Measurements from ENCODE around the gene LHX6.
A peak's percentile ranks its signal among the peaks of the same experiment; 100 is the strongest.

LHX6 gene

DNA sequence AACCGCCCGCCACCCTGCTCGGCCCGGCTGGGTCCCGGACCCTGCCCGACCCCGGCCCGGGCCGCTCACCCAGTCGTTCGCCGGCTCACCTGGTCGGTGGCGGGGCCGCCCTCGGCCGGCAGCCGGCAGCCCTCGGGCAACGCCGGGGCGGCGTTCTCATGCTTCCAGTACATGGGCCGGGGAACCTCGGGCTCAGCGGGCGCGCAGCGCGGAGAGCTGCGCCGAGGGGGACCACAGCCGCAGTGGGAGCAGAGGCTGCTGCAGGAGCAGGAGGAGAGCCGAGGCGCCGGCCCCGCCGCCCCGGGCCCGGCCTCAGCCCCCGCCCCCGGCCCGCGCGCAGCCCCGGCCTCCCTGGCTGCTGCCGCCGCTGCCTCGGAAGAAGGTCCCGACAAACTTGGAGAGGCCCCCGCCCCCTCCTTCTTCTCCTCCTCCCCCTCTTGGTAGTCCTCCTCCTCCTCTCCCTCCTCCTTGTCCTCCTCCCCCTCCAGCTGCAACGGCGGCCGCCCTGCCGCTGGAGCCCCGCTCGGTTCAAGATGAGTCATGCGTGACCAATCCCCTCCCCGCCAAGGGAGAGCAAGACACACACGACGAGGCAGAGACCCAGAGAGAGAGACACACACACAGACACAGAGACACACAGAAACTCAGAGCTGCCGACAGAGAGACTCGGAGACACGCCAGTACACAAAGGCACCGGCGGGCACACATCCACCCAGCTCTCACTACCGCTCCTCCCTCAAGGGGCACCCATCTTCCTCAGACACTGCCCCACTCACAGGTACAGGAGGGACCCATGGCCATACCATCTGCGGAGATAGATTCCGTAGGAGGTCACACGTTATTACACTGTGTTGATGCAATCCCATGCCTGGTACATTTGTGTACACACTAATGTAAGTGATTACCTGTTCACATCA, at the start of gene LHX6:
Gene LHX6, minus strand, starts transcription at position 390 of the 917 bp plus-strand sequence. Its CDS starts 217 bp downstream, at position 173.
- DNase-seq (ENCODE audit: low spot score) = peak; percentile 64

DNA sequence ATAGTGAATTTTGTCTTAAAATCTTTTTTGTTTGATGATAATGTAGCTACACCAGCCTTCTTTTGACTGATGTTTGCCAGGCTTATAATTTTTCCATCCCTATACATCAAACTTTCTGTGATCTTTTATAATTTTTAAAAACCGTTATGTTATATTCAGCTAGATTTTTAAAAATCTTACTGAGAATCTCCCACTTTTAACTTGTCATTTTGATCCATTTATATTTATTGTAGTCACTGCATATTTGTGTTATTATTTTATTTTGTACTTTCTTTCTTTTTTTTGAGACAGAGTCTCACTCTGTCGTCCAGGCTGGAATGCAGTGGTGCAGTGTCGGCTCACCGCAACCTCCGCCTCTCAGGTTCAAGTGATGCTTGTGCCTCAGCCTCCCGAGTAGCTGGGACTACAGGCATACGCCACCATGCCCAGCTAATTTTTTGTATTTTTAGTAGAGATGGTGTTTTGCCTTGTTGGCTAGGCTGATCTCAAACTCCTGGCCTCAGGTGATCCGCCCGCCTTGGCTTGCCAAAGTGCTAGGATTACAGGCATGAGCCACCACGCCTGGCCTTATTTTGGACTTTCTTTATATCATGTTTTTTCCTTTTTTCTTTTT, 48.6 kb upstream of the LHX6 start:
- no peak for DNase-seq (ENCODE audit: low spot score)

DNA sequence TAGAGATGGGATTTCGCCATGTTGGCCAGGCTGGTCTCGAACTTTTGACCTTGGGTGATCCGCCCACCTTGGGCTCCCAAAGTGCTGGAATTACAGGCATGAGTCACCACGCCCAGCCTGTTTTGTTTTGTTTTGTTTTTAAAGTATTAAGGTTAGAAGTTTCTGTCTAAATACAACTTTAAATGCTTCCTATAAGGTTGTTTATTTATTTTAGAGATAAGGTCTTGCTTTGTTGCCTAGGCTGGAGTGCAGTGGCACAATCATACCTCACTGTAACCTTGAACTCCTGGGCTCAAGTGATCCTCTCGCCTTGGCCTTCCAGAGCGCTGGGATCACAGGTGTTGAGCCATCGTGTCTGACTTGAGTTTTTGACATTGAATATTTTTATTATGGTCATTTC, 47.3 kb upstream of the LHX6 start:
- DNase-seq (ENCODE audit: low spot score) = no peak

- no peak for DNase-seq (ENCODE audit: low spot score)
Measured at GRCh38 chr9:122274055-122274454, 45.3 kb upstream of the LHX6 start.

DNA sequence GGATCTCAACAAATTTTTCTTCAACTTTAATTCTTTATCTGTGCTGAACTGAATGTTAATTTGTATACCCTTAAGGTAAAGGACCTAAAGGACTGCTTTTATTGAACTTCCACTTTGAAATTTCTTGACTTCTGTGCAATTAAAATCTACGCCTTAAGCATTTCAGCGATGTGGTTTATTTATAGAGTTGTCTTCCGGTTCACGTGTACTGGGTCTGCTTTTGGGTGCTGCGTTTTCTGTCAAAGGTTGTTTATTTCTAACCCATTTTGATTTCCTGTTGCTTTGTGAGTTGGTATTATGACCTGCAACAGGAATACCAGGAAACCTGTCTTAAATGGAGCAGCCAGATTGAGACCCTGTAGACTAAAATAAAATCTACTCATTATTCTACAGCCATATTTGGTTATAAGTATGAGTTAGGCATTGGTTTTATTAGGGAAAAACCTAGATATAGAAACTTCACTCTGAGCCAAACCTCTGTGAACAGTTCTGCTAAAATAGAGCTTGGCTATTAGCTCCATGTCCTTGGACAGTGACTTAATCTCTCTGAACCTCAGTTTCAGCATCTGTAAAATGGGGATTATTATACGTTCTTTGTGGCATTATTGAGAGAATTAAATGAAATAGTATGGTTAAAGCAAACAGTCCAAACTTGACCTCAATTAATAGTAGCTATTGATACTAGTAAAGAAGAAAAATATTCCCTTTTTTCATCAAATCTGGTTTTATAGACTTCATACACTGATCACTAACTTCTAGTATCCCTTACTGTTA, 39.5 kb upstream of the LHX6 start:
- DNase-seq (ENCODE audit: low spot score) = no peak

GRCh38 chr9:122265149-122265915, 36.6 kb upstream of the LHX6 start:
- no peak for DNase-seq (ENCODE audit: low spot score)

DNA sequence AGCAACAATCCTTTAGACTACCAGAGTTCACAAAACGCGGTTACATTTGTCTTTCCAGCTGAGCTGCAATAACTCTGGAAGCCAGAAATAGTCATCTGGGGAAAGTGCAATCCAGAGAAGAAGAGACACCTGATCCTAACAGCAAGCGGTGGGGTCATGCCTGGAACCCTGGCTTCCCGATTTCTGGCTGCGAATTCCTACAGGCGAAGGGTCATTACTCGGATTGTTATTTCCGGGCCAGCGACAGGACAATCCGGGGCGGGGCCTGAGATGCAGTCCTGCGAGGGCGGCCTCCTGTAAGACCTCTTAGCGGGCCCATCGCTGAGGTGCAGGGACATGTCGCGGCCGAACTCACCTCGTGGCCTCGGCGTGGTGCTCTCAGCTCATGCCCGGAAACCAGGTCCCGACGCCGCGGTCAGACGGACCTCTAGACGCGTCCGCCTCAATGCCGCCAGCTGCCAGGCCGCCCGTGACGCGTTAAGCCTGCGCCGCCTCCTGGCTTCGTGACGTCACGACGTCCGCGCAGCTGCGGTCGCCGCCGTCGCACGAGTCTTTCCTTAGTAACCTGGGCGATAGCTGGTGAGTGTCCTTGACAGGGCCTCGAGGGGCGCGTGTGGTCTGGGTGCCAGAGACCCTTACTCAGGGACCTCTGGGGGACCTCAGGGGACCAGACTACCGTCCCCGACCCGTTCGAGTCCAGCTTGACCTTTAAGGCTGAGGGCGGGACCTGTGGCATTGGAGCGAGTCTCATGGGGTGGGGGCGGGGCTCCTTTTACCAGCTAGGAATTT, 35.8 kb upstream of the LHX6 start, which contains the start of the genes MRRF and RBM18:
Gene MRRF, plus strand, starts transcription at position 523 of the 789 bp plus-strand sequence. CDS start 6,010 bp downstream, outside the sequence.
Gene RBM18, minus strand, starts transcription at position 481 of the 789 bp plus-strand sequence. CDS start 3,348 bp downstream, outside the sequence.
- DNase-seq (ENCODE audit: low spot score) = peak; percentile 96

DNA sequence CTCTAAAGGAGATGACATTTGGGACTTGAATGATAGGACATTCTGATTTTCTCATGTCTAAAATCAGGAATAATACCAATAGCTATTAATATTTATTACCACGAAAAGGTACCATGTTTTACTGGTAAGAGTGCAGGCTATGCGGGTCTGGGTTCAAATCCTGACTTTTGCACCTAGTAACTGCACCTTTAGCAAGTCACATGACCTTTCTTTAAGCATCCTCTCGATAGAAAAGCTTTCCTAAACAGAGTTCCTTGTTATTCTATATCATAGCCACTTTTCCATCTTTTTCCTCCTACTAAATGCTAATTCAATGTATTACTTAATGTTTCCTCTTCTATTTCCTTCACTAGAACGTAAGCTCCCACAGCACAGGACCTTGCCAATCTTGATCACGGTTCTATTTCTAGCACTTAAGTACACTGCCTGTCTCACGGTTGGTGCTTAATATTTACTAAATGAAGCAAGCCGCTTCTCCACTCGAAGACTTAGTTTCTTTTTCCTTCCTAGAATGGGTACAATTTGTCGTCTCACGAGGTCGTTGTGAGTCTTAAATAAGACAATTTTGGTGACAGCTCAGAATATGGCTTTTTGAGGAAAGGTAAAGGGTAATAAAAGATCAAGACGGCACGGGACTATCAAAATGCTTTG, 35.1 kb upstream of the LHX6 start:
- DNase-seq (ENCODE audit: low spot score) = no peak

GRCh38 chr9:122262073-122262472, 33.3 kb upstream of the LHX6 start:
- DNase-seq (ENCODE audit: low spot score) = no peak

DNA sequence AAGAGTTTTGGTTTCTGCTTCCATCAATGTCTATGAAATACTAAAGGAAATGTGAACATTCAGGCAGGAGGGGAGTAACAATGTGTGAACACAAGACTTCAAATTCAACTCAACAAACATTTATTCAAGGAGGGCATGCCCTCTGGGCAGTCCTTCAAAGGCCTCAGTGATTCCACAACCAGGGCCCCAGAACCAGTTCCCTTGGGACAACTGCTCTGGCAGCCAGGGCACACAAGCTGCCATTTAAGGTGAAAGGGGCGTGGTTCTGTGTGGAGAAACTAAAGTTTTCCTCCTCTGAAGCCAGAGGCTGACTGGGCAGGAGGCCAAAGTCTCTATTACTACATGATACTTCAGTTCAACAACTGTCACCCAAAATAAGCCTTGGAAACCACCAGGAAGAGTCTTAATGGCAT, 32.7 kb upstream of the LHX6 start:
- peak; percentile 33 for DNase-seq (ENCODE audit: low spot score)

DNA sequence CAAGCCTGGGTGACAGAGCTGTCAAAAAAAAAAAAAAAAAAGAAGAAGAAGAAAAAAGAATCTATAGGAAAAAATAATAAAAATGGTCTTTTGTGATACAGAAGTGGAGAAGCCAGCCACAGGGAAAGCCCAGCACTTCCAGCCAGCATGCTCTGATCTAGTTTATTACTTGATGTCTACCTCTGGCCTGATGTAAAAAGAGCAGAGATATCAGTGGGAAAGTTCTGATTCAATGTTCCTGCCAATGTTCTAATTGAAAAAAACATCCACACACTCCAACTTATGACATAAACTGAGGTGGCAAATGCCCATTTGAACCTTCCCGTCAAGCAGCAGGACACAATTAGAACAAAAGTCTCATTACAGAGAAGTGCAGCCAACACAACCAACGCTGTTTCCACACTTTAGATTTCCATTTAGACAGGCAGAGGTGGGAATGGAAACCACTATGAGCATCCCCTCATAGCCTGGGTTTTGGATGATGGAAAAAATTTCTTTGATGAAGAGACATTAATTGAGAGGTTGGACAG, 30.2 kb upstream of the LHX6 start:
- DNase-seq (ENCODE audit: low spot score) = no peak

- DNase-seq (ENCODE audit: low spot score) = no peak
Measured at GRCh38 chr9:122256206-122256605, 27.4 kb upstream of the LHX6 start.

GRCh38 chr9:122254761-122255160, 26.0 kb upstream of the LHX6 start:
- no peak for DNase-seq (ENCODE audit: low spot score)

GRCh38 chr9:122252796-122253195, 24.0 kb upstream of the LHX6 start:
- DNase-seq (ENCODE audit: low spot score) = no peak

GRCh38 chr9:122251351-122251750, 22.6 kb upstream of the LHX6 start:
- no peak for DNase-seq (ENCODE audit: low spot score)

DNA sequence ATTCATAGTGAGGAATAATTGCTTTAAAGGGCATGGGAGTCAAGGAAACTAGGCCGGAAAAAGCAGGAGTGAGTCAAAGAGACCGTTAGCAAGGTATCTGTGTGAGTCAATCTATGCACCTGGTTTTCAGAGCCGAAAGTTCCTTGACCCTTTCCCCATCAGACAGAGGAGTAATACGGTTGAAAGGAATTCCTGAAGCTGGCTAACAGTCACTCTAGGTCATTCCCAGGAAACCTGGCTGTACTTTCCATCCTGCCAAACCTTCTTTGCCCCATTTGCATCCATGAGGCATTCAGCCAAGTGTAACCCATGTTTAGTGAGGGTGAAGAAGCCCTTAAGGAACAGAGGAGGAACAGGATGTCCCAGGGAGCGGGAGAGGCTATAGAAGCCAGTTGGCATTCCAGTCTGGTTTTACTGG, 19.7 kb upstream of the LHX6 start:
- DNase-seq (ENCODE audit: low spot score) = no peak

GRCh38 chr9:122246666-122247065, 17.9 kb upstream of the LHX6 start:
- DNase-seq (ENCODE audit: low spot score) = no peak

- no peak for DNase-seq (ENCODE audit: low spot score)
Measured at GRCh38 chr9:122244349-122244748, 15.6 kb upstream of the LHX6 start.

DNA sequence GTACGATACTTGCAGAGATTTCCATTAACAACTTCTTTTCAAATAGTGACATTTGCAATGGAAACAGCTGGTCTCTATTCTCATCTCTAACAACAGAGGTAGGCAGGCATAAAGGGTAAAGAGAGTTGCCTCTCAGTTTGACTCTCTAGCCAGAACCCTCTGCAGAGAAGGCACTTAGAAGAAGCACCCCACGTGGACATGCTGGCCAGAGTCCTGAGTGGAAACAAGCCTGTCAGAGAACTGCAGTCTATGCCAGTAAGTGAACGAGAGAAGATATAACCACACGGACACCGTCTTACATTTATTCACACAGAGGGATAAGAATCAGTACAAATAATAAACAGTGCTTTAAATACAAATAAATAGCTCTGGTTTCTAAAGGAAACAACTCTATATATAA, 11.0 kb upstream of the LHX6 start:
- no peak for DNase-seq (ENCODE audit: low spot score)

GRCh38 chr9:122236681-122237080, 7.9 kb upstream of the LHX6 start:
- no peak for DNase-seq (ENCODE audit: low spot score)

Data from iPS-NIHi11 (cell line).